GM18498 (cell line): Measurements from ENCODE around the gene LRRIQ4.

Experiments used
- ATAC-seq: cut with Tn5 transposase; IDR thresholded peaks from one replicate; pipeline ENCODE4 v1.9.1; 2021; ENCODE audit warnings: mild to moderate bottlenecking, moderate library complexity; ENCODE audit not compliant: unreplicated experiment

LRRIQ4 gene

DNA sequence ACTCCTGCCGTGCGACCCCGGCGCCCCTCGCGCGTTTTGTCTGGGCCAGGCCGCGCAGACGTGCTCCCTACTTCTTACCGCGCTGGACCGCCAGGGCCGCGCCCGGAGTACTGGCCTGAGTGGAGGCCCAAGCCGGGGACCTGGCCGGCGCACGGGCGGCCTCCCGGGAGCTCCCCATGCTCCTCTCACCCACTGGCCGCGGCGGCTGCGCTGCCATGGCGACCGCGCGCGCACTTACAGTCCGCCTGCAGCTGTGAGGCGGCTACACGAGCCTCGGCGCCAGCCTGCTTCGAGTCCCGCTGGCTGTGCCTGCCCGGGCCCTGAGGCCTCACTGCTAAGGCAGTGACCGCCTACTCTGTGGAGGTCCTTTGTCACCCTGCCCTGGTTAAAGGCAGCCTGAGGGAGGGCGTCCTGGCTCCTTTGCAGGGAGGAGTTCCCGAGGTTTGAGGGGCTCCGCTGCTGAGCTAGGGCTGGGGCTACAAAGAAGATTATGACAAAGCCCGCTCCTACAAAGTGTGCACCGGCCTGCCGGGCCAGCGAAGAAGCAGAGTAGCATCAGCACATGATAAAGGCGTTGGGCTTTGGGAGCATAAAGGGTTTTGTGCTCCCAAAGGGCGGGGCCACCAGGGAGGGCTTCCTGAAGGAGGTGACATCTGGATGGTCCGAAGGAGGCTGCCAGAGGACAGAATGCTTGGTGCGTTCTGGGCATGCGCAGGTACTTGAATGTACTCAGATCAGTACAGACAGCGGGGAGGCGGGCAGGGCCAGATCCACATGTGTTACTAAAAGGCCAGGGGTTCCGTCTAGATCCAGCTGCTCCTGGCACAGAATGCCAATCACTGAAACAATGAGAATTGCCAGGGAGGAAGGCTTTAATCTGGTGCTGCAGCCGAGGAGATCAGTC is at the start of gene LRRIQ4, which contains the start of gene LRRC34:
TSS of gene LRRIQ4 (plus strand) at position 539 of the 904 bp plus-strand sequence. CDS start 9,052 bp downstream, outside the sequence.
TSS of gene LRRC34 (minus strand) at position 573 of the 904 bp plus-strand sequence. CDS start at position 217, 356 bp downstream.
- ATAC-seq = peak; percentile 73

DNA sequence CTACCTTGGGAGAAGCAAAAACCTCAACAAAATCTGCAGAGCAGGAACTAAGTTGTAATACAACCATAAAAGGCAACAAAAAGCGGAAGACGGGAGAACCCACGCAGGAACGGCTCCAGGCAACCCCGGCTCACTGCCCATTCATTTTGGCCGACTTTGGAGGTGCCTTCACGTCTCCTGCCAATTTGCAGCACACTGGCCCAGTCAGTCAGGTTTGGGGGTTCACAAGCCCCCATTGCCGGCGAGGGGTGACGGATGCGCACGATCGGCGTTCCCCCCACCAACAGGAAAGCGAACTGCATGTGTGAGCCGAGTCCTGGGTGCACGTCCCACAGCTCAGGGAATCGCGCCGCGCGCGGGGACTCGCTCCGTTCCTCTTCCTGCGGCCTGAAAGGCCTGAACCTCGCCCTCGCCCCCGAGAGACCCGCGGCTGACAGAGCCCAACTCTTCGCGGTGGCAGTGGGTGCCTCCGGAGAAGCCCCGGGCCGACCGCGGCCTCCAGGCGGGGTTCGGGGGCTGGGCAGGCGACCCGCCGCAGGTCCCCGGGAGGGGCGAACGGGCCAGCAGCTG is 48.3 kb upstream of the LRRIQ4 start:
- peak; percentile 46 for ATAC-seq

DNA sequence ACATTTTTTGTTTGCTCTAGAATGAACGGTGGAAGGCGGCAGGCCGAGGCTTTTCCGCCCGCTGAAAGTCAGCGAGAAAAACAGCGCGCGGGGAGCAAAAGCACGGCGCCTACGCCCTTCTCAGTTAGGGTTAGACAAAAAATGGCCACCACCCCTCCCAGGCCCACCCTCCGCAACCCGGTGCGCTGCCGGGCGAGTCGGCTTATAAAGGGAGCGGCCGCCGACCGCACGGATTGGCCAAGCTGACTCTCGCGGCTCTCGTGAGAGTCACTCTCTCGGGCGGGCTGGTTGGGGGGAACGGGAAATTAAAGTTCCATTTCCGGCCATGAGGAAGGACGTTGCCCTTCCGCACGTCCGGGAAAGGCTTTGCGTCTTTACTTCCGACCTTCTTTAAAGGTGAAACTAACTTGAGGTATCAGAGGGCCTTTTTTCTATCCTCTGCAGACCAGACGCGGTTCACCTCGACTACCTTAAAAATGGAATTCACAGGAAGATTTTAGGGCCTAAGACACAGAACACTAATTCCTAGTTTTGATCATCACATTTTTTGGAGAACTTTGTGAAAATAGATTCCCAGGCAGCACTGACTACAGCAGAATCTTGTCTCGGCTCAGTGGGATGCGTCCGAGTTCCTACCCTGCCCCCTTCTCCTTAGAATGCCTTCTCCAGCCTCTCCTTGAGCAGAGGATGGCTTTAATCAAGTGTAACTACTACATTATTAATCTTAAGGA is 47.6 kb upstream of the LRRIQ4 start, which contains the start of gene TERC:
TSS of gene TERC (minus strand) at position 179 of the 731 bp plus-strand sequence.
- ATAC-seq = peak; percentile 79

DNA sequence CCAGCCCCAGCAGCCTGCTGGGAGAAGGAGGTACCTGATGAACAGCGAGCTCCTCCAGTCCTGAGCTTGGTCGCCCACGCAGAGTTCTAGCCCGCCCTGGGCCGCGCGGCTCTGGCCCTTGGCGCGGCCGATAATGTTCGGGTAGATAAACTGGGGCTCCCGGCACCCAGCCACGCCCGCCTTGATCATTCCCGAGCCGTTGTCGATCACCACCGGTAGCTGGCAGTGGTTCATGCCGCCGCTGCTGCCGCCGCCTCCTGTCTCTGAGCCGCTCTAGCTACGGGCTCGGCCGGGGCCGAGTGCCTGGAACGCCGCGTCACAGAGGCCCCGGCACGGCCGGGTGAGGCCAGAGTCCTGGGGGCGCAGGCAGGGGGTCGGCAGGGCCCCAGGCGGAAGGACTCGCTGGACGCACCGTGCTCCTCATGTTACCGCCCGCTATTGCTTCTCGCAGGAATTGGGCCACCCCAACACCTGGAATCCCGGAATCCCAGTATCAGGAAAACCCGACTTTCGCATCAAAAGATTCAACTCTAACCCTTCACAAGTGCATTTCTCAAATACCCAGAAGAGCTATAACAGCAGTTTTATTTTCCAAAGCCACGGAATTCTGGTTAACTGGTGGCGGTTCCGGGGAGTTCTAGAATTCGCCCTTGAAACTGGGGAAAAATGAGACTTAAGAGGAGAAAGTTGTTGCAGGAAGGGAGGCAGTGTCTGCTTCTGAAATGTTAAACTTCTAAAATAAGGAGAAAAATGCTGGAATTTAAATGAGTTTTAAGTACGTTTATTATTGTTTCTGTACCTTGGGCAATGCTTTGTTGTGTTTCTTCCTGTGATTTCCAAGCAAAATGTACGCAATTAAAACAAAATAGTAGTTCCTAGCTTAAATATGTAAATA is 43.1 kb upstream of the LRRIQ4 start, which contains the start of gene ACTRT3:
TSS of gene ACTRT3 (minus strand) at position 275 of the 895 bp plus-strand sequence. CDS start at position 234, 41 bp downstream.
- ATAC-seq = peak; percentile 28

GRCh38 chr3:169771497-169772304 is 41.0 kb upstream of the LRRIQ4 start:
- peak; percentile 18 for ATAC-seq

DNA sequence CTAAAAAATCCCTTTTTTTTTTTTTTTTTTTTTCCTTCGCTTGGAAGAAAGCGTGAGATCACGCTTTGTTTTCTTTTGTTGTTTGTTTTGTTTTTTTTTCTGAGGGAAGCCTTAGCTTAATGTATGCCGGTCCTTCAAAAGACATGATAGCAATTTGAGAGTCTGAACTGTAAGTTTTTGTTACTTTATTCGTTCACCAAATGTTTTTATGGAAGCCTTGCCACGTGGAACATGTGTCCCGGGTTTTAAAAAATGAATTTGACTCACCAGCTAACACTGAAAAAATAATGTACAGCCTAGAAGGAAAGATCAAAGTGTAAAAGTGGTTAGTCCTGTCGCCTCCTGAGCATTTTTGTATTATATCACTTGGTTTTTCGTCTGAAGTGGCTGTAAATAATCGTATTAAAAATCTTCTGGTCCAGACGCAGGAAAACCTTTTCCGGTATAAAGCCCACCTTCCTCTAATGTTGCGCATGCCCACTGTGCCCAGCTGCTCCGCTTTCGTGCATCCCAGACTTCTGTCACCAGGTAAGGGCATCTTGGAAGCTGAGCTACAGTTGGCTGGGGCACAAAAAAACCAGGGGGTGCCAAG is 40.3 kb upstream of the LRRIQ4 start:
- ATAC-seq = peak; percentile 14

DNA sequence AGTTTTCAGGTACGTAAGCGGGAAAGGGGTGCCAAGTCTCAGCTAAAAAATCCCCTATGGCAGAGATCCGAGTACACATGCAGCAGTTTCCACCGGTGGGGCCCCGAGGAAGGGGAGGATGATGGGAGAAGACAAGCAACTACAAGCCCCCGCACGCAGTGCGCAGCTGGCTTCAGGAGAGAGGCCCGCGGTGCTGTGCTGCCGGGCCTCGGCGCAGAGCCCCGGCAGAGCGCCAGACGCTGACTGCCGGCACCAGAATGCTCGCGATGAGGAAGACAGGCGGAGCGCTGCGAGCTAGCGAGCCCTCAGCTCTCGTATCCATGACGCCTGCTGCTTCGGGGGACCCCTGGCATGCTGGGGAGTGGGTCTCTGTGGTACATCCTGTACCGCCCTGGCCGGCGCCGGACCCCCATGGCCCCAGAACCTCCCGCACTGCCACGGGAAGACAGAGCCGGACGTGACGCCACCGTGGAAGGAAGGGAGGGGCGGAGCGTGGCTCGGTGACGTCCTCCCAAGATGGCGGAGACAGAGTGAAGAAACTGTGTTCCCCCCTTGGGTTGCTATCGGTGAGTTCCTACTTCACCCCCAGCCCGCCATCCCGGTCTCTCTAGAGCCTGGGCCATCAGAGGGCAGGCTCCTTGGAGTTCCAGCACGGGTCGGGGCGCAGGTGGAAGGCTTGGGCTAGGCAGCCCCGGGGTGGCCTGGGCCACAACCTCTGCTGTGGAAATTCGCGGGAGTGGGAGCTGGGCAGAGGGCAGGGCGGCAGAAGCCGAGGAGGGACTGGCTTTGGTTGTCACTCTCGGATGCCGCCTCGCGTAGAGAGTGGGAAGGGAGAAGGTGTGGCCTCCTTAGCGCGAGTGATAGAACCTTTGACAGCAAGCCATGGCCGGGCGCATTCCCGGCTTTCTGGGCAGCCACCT is 39.5 kb upstream of the LRRIQ4 start, which contains the start of gene MYNN:
TSS of gene MYNN (plus strand) at position 500 of the 920 bp plus-strand sequence. CDS start 900 bp downstream, outside the sequence.
- ATAC-seq = peak; percentile 85

DNA sequence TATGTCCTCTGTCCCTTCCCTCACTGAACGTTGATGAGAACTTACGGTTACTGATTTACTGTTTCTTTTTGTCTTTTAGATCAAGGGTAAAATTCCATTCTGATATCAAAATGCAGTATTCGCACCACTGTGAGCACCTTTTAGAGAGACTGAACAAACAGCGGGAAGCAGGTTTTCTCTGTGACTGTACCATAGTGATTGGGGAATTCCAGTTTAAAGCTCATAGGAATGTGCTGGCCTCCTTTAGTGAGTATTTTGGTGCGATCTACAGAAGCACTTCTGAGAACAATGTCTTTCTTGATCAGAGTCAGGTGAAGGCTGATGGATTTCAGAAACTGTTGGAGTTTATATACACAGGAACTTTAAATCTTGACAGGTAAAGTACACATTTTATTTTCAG is 38.5 kb upstream of the LRRIQ4 start:
- ATAC-seq = no peak

DNA sequence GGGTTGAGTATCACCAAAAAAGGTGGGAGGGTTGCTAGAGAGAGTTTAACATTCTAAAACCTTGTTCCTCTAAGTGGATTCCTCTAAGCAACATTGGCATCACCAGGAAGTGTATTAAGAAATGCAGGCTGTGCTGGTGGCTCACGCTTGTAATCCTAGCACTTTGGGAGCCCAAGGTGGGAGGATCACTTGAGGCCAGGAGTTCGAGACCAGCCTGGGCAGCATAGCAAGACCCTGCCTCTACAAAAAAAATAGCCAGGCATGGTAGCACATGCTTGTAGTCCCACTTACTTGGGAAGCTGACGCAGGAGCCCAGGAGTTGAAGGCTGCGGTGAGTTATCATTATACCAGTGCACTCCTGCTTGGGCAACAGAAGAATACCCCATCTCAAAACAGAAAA is 34.8 kb upstream of the LRRIQ4 start:
- no peak for ATAC-seq

- ATAC-seq = no peak
These were observed 31.9 kb upstream of the LRRIQ4 start for GRCh38 chr3:169780742-169781141.

DNA sequence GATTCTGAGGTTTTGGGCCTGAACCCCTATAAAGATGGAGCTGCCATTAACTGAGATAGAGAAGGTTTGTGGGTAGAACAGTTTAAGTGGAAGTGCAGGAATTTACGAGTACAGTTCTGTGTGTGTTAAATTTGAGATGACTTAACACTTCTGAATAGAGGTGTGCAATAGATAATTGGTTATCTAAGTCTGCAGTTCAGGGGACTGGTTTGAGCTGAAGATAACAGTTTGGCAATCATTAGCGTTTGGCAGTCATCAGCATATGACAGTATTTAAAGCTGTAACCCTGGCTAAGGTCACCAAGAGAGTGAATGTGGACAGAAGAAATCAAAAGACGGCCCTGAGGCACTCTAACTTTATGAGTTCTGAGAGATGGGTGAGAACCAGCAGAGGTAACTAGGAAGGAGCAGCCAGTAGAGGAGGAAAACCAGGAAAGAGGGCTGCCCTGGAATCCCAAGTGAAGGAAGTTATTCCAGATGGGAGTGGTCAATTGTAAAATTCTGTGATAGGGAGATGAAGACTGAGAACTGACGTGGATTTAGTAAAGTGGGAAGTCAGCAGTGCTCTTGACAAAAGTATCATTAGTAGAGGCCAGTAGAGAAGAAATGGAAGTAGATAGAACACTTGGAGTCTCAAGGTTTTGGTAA is 31.3 kb upstream of the LRRIQ4 start:
- no peak for ATAC-seq

DNA sequence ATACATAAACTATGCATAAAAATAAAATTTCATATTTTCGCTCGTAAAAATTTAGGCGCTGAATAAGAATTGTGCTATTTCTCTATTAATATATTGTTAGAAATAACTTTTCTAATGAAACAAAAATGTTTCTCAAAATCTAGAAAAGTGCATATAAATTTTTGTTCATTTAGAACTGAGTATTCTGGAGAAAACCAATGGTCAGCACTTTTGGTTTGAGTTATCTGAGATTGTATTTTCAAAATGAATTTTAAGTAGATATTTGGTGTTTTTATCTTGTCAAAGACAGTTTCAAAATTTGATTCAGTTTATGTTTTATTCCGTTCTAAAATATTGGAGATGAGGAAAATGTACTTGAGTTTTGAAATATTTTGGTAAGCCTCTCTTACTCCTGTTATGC is 25.6 kb upstream of the LRRIQ4 start:
- ATAC-seq = no peak

DNA sequence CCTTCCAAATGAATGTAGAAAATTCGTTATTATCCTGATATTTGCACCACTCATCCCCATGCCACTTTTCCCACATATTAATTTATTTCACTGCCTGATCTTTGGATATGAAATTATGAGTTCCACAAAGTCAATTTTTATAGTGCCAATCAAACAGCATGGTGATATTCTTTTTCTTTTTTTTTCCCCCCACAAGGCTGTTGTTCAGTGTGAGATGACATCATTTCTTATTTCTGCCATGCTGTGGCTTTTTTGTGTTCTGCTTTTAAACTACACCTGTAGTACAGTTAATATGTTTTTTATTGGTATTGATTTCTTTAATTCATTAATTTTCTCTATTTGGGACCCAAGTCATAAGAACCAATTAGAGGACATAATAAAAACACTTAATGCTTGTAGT is 24.9 kb upstream of the LRRIQ4 start:
- no peak for ATAC-seq

GRCh38 chr3:169790219-169790618 is 22.5 kb upstream of the LRRIQ4 start:
- no peak for ATAC-seq

GRCh38 chr3:169790687-169791429 is 21.8 kb upstream of the LRRIQ4 start:
- ATAC-seq = no peak

GRCh38 chr3:169792359-169792758 is 20.3 kb upstream of the LRRIQ4 start:
- ATAC-seq = no peak

GRCh38 chr3:169804681-169805080 is 8.0 kb upstream of the LRRIQ4 start:
- no peak for ATAC-seq
